Measurements from ENCODE around the gene ABCC1. TPM values are rescaled to one million over a fixed set of nuclear protein-coding genes. Genes with fewer than 3 reads are reported as not detected.

The ABCC1 gene
- total and polyA plus RNA-seq, 12 donors: 6.1 to 32.8 (median 21.6) TPM

GRCh38 chr16:16148755-16149154, 199.3 kb downstream of the ABCC1 start:
- no peak for TF ChIP-seq CTCF (IDR thresholded peaks at IDR 0.05)
- WGBS, 2 donors: 84 to 89% methylated on average over 9 of the region's 9 CpGs
- H3K9me3 ChIP-seq: no peaks in the 10 kb centered on the region
- no peaks in the 10 kb centered on the region for H3K27me3 ChIP-seq
- no peak for ATAC-seq
- no peak for DNase-seq
- no peak overlapping the region for H3K4me3 ChIP-seq
- H3K27ac ChIP-seq: no peak overlapping the region
- peaks cover 0 to 16% (median 10%) of the 10 kb centered on the region in 9 donors for H3K4me1 ChIP-seq
- H3K36me3 ChIP-seq: peaks cover 0 to 20% (median 0%) of the 10 kb centered on the region in 9 donors
- intact Hi-C loops (cut with DNase I): no loop called here

GRCh38 chr16:16149710-16150116, 200.3 kb downstream of the ABCC1 start:
- Histone ChIP-seq H3K4me1 (peaks cover 0 to 16% (median 10%) of the 10 kb centered on the region in 9 donors), H3K36me3 (peaks cover 0 to 11% (median 0%) of the 10 kb centered on the region in 9 donors), H3K27ac (peak overlapping the region in 8 of 10 donors; percentile 15 to 71 (median 58)), H3K4me3 (no peak overlapping the region), H3K9me3 (no peaks in the 10 kb centered on the region), H3K27me3 (no peaks in the 10 kb centered on the region)
- intact Hi-C loops (cut with DNase I): loop anchor here in 1 of 10 donors (1.0 kb wide), 1 partner anchor 23 kb away; no protein-coding TSS in a partner anchor
- TF ChIP-seq CTCF (IDR thresholded peaks at IDR 0.05): no peak
- no peak for DNase-seq
- peak in 4 of 8 donors; percentile 2 to 36 (median 16) for ATAC-seq
- 83 to 84% methylated on average over 10 of the region's 10 CpGs for WGBS, 2 donors

- WGBS, 2 donors: 21 to 28% methylated on average over 28 of the region's 28 CpGs
- intact Hi-C loops (cut with DNase I): loop anchor here in 1 of 10 donors (1.0 kb wide), 1 partner anchor 22 kb away; no protein-coding TSS in a partner anchor
- TF ChIP-seq CTCF (IDR thresholded peaks at IDR 0.05): no peak
- Histone ChIP-seq H3K9me3 (no peaks in the 10 kb centered on the region), H3K27me3 (no peaks in the 10 kb centered on the region), H3K27ac (peak overlapping the region in 8 of 10 donors; percentile 15 to 71 (median 58)), H3K4me1 (peaks cover 0 to 16% (median 10%) of the 10 kb centered on the region in 9 donors), H3K4me3 (peak overlapping the region in 2 of 10 donors; percentile 2 to 14), H3K36me3 (peaks cover 0 to 9% (median 0%) of the 10 kb centered on the region in 9 donors)
- ATAC-seq (peak; percentile 80 to 94 (median 88)), DNase-seq (peak; percentile 67 to 75)
Measured at GRCh38 chr16:16150117-16150877, 200.9 kb downstream of the ABCC1 start.

- 95 to 97% methylated on average over 4 of the region's 4 CpGs for WGBS, 2 donors
- Histone ChIP-seq H3K4me1 (peaks cover 0 to 16% (median 10%) of the 10 kb centered on the region in 9 donors), H3K9me3 (no peaks in the 10 kb centered on the region), H3K4me3 (no peak overlapping the region), H3K27ac (peak overlapping the region in 5 of 10 donors; percentile 55 to 71 (median 61)), H3K27me3 (no peaks in the 10 kb centered on the region), H3K36me3 (peaks cover 0 to 5% (median 0%) of the 10 kb centered on the region in 9 donors)
- ATAC-seq (no peak), DNase-seq (no peak)
- no peak for TF ChIP-seq CTCF (IDR thresholded peaks at IDR 0.05)
- intact Hi-C loops (cut with DNase I): loop anchor here in 1 of 10 donors (1.0 kb wide), 1 partner anchor 21 kb away; no protein-coding TSS in a partner anchor
Measured at GRCh38 chr16:16150878-16151152, 201.4 kb downstream of the ABCC1 start.
